Uterus (tissue), 2 donors: Measurements from ENCODE around the gene BLNK.

Experiments
- CTCF ChIP-seq, 4 experiments: fragments of 200-600 bp in 2 of 4; fragments of 450-650 bp in 2 of 4; sonication (generic) in 2 of 4; IDR thresholded peaks; one replicate each; pipeline ENCODE4 v1.5.1; 2016 to 2019; ENCODE audit warnings: antibody characterized with exemption in 4 of 4, mild to moderate bottlenecking in 2 of 4, moderate library complexity in 1 of 4
- POLR2A ChIP-seq, 2 donors: fragments of 450-650 bp; IDR thresholded peaks; one replicate each; pipeline ENCODE4 v1.6.1; 2016; ENCODE audit warnings: antibody characterized with exemption in 2 of 2, mild to moderate bottlenecking in 1 of 2, moderate library complexity in 1 of 2

GRCh38 chr10:96311180-96311715 is 39.9 kb upstream of the BLNK start:
- TF ChIP-seq CTCF (IDR thresholded peaks at IDR 0.05) (no peak), POLR2A (IDR thresholded peaks at IDR 0.05) (no peak)
